ENCODE measurements around the gene TPSB2. TPM values are rescaled to one million over a fixed set of nuclear protein-coding genes. Genes with fewer than 3 reads are reported as not detected.

Gene TPSB2
- total RNA-seq, 1 donor from 2014 or later, result not detected

GRCh38 chr16:1262210-1262845, 32.3 kb upstream of the TPSB2 start:
- Histone ChIP-seq H3K27me3 (ENCODE audit: control insufficient read depth, insufficient read depth, low read length) (peaks cover 48% of the 10 kb centered on the region), H3K36me3 (ENCODE audit: control insufficient read depth, insufficient read depth, low read length) (no peaks in the 10 kb centered on the region), H3K4me3 (ENCODE audit: low read depth, low read length) (no peak overlapping the region)
- TF ChIP-seq CTCF (IDR thresholded peaks at IDR 0.05; ENCODE audit: insufficient read depth, low read length, poor library complexity, severe bottlenecking), result no peak
- no peak for DNase-seq (ENCODE audit: low read depth)

GRCh38 chr16:1261131-1261892, 31.3 kb upstream of the TPSB2 start:
- H3K27me3 ChIP-seq (ENCODE audit: control insufficient read depth, insufficient read depth, low read length), result peaks cover 48% of the 10 kb centered on the region
- TF ChIP-seq CTCF (IDR thresholded peaks at IDR 0.05; ENCODE audit: insufficient read depth, low read length, poor library complexity, severe bottlenecking), result no peak
- no peak for DNase-seq (ENCODE audit: low read depth)

GRCh38 chr16:1260101-1260680, 30.2 kb upstream of the TPSB2 start:
- no peak for DNase-seq (ENCODE audit: low read depth)
- Histone ChIP-seq H3K36me3 (ENCODE audit: control insufficient read depth, insufficient read depth, low read length) (no peaks in the 10 kb centered on the region), H3K4me3 (ENCODE audit: low read depth, low read length) (no peak overlapping the region), H3K27me3 (ENCODE audit: control insufficient read depth, insufficient read depth, low read length) (peaks cover 48% of the 10 kb centered on the region)
- no peak for TF ChIP-seq CTCF (IDR thresholded peaks at IDR 0.05; ENCODE audit: insufficient read depth, low read length, poor library complexity, severe bottlenecking)

More at GRCh38 chr16:1261131-1261892, 31.3 kb upstream of the TPSB2 start:
- Histone ChIP-seq H3K36me3 (ENCODE audit: control insufficient read depth, insufficient read depth, low read length) (no peaks in the 10 kb centered on the region), H3K4me3 (ENCODE audit: low read depth, low read length) (no peak overlapping the region)

- peaks cover 48% of the 10 kb centered on the region for H3K27me3 ChIP-seq (ENCODE audit: control insufficient read depth, insufficient read depth, low read length)
- TF ChIP-seq CTCF (IDR thresholded peaks at IDR 0.05; ENCODE audit: insufficient read depth, low read length, poor library complexity, severe bottlenecking), result no peak
These were observed 29.7 kb upstream of the TPSB2 start for GRCh38 chr16:1259760-1260068.

GRCh38 chr16:1258906-1259759, 29.1 kb upstream of the TPSB2 start:
- Histone ChIP-seq H3K36me3 (ENCODE audit: control insufficient read depth, insufficient read depth, low read length) (no peaks in the 10 kb centered on the region), H3K27me3 (ENCODE audit: control insufficient read depth, insufficient read depth, low read length) (peaks cover 48% of the 10 kb centered on the region), H3K4me3 (ENCODE audit: low read depth, low read length) (no peak overlapping the region)
- no peak for TF ChIP-seq CTCF (IDR thresholded peaks at IDR 0.05; ENCODE audit: insufficient read depth, low read length, poor library complexity, severe bottlenecking)
- no peak for DNase-seq (ENCODE audit: low read depth)

More at GRCh38 chr16:1259760-1260068, 29.7 kb upstream of the TPSB2 start:
- H3K36me3 ChIP-seq (ENCODE audit: control insufficient read depth, insufficient read depth, low read length), result no peaks in the 10 kb centered on the region
- DNase-seq (ENCODE audit: low read depth), result no peak
- no peak overlapping the region for H3K4me3 ChIP-seq (ENCODE audit: low read depth, low read length)
